Endothelial cell of umbilical vein (primary cell): ENCODE data around the gene VASN.

Experiments used
- EZH2 ChIP-seq: IDR thresholded peaks from 2 replicates; pipeline ENCODE4 v1.6.1; 2012; ENCODE audit warnings: borderline replicate concordance, low read depth, mild to moderate bottlenecking, moderate library complexity, low read length, inconsistent platforms; ENCODE audit not compliant: severe bottlenecking
- MYC ChIP-seq: IDR thresholded peaks from one replicate; pipeline ENCODE4 v1.6.1; 2011; ENCODE audit warnings: mild to moderate bottlenecking, low read depth, low read length
- POLR2A ChIP-seq: IDR thresholded peaks from 2 replicates; pipeline ENCODE4 v1.6.1; 2012; ENCODE audit warnings: low read depth, mild to moderate bottlenecking, control low read depth, low read length
- POLR2AphosphoS5 ChIP-seq: IDR thresholded peaks from 2 replicates; pipeline ENCODE4 v1.6.1; 2012; ENCODE audit warnings: low read depth, mild to moderate bottlenecking, control low read depth, low read length, moderate library complexity; ENCODE audit not compliant: insufficient read depth
- TF ChIP-seq, protein P1 (sequence below), 2 donors: IDR thresholded peaks; 1 replicate in 1 of 2; 2 replicates in 1 of 2; pipeline ENCODE4 v1.5.1; 2011; ENCODE audit warnings: low read length in 2 of 2, mild to moderate bottlenecking in 2 of 2, moderate library complexity in 2 of 2, control low read depth in 1 of 2, inconsistent platforms in 1 of 2, low read depth in 1 of 2; ENCODE audit not compliant: insufficient read depth in 1 of 2; ENCODE audit errors: extremely low read depth in 1 of 2
- TF ChIP-seq, protein P2 (sequence below): IDR thresholded peaks from 2 replicates; pipeline ENCODE4 v1.6.1; 2011; ENCODE audit not compliant: insufficient read depth, insufficient read length

DNA sequence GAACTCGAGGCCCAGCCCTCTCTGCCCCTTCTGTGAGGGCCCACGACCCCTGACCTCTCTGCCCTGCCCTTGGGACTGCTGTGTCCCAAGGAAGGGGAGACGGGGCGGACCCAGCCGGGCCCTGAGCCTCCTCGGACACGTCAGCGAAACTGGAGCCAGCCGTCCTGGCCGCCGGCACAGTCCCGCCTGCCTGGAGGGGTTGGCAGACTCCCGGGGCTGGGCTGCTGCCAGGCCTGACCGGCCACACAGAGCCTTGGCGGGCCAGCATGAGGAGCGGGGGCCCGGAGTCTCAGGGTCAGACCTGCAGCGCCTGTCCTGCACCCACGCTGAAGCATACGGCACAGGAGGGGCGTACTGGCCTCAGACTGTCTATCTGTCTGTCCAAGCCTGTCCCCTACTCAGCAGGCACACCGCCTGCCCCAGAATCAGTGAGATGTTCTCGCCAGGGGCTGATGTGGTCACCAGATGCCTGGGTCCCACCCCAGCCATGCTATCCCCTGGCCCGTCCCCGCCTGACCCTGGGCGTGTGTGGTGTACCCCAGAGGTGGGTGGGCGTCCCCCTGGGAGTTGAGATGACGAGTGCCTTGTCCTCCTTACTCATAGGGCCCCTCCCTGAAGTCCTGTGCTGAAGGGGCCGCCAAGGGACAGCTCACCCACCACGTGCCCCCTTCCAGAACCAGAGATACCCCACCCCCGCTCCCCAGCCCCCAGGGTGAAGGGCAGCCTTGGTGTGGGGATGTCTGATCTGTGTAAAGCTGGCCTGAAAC, 4.7 kb downstream of the VASN start:
- TF ChIP-seq, protein P1, sequence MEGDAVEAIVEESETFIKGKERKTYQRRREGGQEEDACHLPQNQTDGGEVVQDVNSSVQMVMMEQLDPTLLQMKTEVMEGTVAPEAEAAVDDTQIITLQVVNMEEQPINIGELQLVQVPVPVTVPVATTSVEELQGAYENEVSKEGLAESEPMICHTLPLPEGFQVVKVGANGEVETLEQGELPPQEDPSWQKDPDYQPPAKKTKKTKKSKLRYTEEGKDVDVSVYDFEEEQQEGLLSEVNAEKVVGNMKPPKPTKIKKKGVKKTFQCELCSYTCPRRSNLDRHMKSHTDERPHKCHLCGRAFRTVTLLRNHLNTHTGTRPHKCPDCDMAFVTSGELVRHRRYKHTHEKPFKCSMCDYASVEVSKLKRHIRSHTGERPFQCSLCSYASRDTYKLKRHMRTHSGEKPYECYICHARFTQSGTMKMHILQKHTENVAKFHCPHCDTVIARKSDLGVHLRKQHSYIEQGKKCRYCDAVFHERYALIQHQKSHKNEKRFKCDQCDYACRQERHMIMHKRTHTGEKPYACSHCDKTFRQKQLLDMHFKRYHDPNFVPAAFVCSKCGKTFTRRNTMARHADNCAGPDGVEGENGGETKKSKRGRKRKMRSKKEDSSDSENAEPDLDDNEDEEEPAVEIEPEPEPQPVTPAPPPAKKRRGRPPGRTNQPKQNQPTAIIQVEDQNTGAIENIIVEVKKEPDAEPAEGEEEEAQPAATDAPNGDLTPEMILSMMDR (IDR thresholded peaks at IDR 0.05; ENCODE audit: extremely low read depth in 1 of 2, insufficient read depth in 1 of 2, low read depth in 1 of 2, low read length in 2 of 2), result no peak
- no peak for TF ChIP-seq POLR2A
- TF ChIP-seq POLR2AphosphoS5, result no peak
- TF ChIP-seq MYC, result no peak
- TF ChIP-seq, protein P2, sequence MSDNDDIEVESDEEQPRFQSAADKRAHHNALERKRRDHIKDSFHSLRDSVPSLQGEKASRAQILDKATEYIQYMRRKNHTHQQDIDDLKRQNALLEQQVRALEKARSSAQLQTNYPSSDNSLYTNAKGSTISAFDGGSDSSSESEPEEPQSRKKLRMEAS, result no peak
- TF ChIP-seq EZH2, result no peak
